Gastroesophageal sphincter (tissue), 4 donors: ENCODE results near the gene RNLS. TPM values are rescaled to one million over a fixed set of nuclear protein-coding genes. Genes with fewer than 3 reads are reported as not detected.
"Not testable (repeated sequence)": the region's sequence is repeated elsewhere in the genome, so short reads cannot be mapped to it uniquely, and the experiment has no call there.

Experiments
- ATAC-seq: fragments of 150-250 bp; one replicate; pipeline ENCODE4 v1.9.1; 2016; ENCODE audit warnings: mild to moderate bottlenecking, moderate library complexity
- H3K27ac ChIP-seq, 4 donors: fragments of 200-600 bp; sonication (generic) in 3 of 4; 1 replicate in 3 of 4; 2 replicates in 1 of 4; pipeline ENCODE4 v1.5.1; 2016 to 2019
- H3K27me3 ChIP-seq: fragments of 200-600 bp; sonication (generic); one replicate; pipeline ENCODE4 v1.5.1; 2019
- H3K36me3 ChIP-seq, 2 donors: fragments of 200-600 bp; sonication (generic); one replicate each; pipeline ENCODE4 v1.5.1; 2019; ENCODE audit warnings: control low read depth in 1 of 2
- H3K4me1 ChIP-seq, 3 donors: fragments of 200-600 bp; sonication (generic); 1 replicate in 2 of 3; 2 replicates in 1 of 3; pipeline ENCODE4 v1.5.1; 2016 to 2019; ENCODE audit warnings: control low read depth in 2 of 3
- H3K4me3 ChIP-seq, 2 donors: fragments of 200-600 bp; sonication (generic); one replicate each; pipeline ENCODE4 v1.5.1; 2019; ENCODE audit warnings: mild to moderate bottlenecking in 1 of 2, moderate library complexity in 1 of 2
- H3K9me3 ChIP-seq, 3 donors: fragments of 200-600 bp; sonication (generic); one replicate each; pipeline ENCODE4 v1.5.1; 2017 to 2019; ENCODE audit warnings: control low read depth in 2 of 3
- EP300 ChIP-seq: sonication (generic); formaldehyde crosslinking; IDR thresholded peaks from one replicate; pipeline ENCODE4 v1.6.1; 2017; ENCODE audit warnings: antibody characterized with exemption, mild to moderate bottlenecking
- POLR2A ChIP-seq, 2 donors: fragments of 450-650 bp; IDR thresholded peaks; one replicate each; pipeline ENCODE4 v1.6.1; 2017; ENCODE audit warnings: antibody characterized with exemption in 2 of 2, mild to moderate bottlenecking in 2 of 2, moderate library complexity in 1 of 2
- POLR2AphosphoS5 ChIP-seq: sonication (generic); formaldehyde crosslinking; IDR thresholded peaks from one replicate; pipeline ENCODE4 v1.6.1; 2017; ENCODE audit warnings: antibody characterized with exemption
- WGBS, 2 donors: methylation state at CpG; one replicate each; pipeline ENCODE4 v1.1.5; 2018; ENCODE audit warnings: low coverage in 1 of 2; 5-methylcytosine and 5-hydroxymethylcytosine counted together
- total RNA-seq, 4 donors: library from RNA; depleted of rRNA; stranded (reverse); fragments of >200 nt; gene quantifications; one replicate each; pipeline ENCODE4 v1.1.0, GENCODE V29; 2016
- TF ChIP-seq, protein P1 (sequence below), 4 experiments: fragments of 200-600 bp in 2 of 4; fragments of 450-650 bp in 2 of 4; sonication (generic) in 1 of 4; IDR thresholded peaks; one replicate each; pipeline ENCODE4 v1.5.1; 2017 to 2019; ENCODE audit warnings: antibody characterized with exemption in 4 of 4, mild to moderate bottlenecking in 2 of 4, moderate library complexity in 2 of 4

RNLS gene
- total RNA-seq, 4 donors from 2014 or later: 9.4 to 25.1 (median 15.3) TPM

DNA sequence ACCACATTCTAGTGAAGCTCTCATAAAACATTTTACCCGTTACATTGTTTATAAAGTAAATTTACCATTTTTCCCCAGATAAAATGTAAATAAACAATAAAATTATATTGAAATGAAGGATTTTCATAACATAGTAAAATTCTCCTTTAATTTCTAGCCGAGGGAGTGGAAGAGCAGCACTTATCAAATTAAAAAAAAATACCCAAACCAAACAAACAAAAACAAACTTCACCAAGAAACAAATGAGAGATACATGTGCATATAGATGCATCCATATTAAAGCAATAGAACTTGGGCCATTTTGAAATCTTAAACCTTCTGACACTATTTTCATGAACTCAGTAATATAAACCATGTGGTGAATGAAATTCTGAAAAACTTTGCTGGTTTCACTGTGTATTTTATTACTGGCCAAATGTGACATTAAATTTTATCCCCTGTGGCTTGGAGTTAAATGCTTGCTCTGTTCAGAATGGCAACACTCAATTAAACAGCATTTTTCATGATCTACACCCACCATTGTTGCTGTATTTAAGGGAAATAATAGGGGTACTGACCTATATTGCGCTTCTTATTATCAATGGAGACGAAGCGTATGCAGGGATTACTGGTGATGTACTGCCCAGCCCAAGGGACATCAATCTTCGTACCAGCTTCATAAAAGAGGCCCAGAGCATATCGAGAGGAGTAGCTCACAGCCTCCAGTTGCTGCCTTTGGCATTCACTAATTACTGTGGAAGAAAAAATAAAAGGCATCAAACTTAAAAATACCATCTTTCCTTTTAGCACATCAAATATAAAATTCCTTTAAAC, 220.9 kb downstream of the RNLS start:
- TF ChIP-seq POLR2A (IDR thresholded peaks at IDR 0.05) (no peak), POLR2AphosphoS5 (no peak), EP300 (no peak)
- TF ChIP-seq, protein P1, sequence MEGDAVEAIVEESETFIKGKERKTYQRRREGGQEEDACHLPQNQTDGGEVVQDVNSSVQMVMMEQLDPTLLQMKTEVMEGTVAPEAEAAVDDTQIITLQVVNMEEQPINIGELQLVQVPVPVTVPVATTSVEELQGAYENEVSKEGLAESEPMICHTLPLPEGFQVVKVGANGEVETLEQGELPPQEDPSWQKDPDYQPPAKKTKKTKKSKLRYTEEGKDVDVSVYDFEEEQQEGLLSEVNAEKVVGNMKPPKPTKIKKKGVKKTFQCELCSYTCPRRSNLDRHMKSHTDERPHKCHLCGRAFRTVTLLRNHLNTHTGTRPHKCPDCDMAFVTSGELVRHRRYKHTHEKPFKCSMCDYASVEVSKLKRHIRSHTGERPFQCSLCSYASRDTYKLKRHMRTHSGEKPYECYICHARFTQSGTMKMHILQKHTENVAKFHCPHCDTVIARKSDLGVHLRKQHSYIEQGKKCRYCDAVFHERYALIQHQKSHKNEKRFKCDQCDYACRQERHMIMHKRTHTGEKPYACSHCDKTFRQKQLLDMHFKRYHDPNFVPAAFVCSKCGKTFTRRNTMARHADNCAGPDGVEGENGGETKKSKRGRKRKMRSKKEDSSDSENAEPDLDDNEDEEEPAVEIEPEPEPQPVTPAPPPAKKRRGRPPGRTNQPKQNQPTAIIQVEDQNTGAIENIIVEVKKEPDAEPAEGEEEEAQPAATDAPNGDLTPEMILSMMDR (IDR thresholded peaks at IDR 0.05): no peak
- Histone ChIP-seq H3K4me3 (no peak overlapping the region), H3K27me3 (no peaks in the 10 kb centered on the region), H3K36me3 (no peaks in the 10 kb centered on the region), H3K27ac (no peak overlapping the region), H3K9me3 (no peaks in the 10 kb centered on the region), H3K4me1 (no peaks in the 10 kb centered on the region)
- ATAC-seq: no peak
- WGBS, 2 donors: 84 to 88% methylated on average over 4 to 6 of the region's 7 CpGs

DNA sequence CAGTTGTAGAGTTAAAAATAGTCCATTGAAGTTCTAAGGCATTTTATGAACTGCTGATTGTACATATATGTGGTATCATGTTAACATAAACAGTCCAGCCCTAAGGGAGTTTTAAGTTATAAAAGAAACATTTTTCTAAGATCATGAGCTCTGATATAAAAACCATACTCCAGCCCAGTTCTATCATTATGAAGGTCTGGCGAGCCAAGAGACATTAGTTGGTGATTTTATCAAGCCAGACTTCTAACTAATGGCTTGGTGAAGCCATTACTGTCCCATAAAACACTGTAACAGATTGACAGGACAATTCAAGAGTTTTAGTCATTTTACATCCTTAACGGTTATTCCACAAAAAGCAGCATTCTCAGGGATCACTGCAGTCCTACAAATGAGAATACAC, 221.6 kb downstream of the RNLS start:
- ATAC-seq: no peak
- Histone ChIP-seq H3K4me1 (no peaks in the 10 kb centered on the region), H3K4me3 (no peak overlapping the region), H3K36me3 (no peaks in the 10 kb centered on the region), H3K27me3 (no peaks in the 10 kb centered on the region), H3K27ac (no peak overlapping the region), H3K9me3 (no peaks in the 10 kb centered on the region)
- TF ChIP-seq, protein P1 (IDR thresholded peaks at IDR 0.05): no peak
- no peak for TF ChIP-seq EP300
- TF ChIP-seq POLR2AphosphoS5: no peak
- no peak for TF ChIP-seq POLR2A (IDR thresholded peaks at IDR 0.05)
- WGBS, 2 donors: 50 to 74% methylated on average over 1 to 2 of the region's 2 CpGs

DNA sequence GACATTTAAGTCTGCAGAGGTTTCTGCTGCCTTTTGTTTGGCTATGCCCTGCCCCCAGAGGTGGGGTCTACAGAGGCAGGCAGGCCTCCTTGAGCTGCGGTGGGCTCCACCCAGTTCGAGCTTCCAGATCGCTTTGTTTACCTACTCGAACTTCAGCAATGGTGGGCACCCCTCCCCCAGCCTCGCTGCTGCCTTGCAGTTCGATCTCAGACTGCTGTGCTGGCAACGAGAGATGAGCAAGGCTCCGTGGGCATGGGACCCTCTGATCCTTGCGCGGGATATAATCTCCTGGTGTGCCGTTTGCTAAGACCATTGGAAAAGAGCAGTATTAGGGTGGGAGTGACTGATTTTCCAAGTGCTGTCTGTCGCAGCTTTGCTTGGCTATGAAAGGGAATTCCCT, 227.4 kb downstream of the RNLS start:
- 87 to 97% methylated on average over 3 of the region's 12 CpGs for WGBS, 2 donors

DNA sequence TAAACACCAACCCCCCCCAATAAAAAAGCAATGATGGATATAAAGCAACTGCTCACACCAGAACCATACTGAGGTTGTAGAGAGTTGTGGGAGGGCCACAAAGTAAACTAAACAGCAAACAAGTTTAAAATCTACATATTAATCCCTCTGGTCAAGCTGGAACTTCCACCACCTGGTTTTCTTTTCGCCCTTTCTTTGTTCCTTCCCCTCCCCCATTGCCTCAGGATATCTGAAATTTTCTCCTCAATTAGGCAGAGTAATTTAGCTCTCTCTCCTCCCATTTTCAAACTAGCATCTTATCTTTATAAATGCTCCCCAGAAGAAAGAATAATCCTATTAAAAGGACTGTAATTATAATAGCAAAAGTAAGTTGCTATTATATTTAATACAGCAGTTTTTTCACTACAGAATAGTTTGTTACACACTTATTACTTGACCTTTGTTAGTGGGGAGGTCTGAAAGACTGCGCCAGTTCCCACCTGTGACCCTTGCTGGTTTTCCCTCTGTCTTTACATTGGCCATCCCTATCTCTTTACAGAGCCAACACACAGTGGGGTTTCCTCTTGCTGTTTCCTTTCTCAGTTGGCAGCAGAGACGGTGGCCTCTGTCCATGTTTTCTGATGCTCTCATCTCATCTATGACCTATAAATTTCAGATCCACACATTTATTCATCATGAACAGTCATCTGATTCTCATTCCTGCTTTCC, 235.4 kb downstream of the RNLS start:
- H3K27ac ChIP-seq: no peak overlapping the region
- H3K4me1 ChIP-seq: peaks cover 0 to 7% (median 0%) of the 10 kb centered on the region in 3 donors
- H3K27me3 ChIP-seq: no peaks in the 10 kb centered on the region
- no peaks in the 10 kb centered on the region for H3K9me3 ChIP-seq
- H3K36me3 ChIP-seq: no peaks in the 10 kb centered on the region
- no peak for TF ChIP-seq POLR2AphosphoS5
- TF ChIP-seq EP300: no peak
- TF ChIP-seq, protein P1 (IDR thresholded peaks at IDR 0.05): no peak
- no peak for TF ChIP-seq POLR2A (IDR thresholded peaks at IDR 0.05)
- no peak overlapping the region for H3K4me3 ChIP-seq
- ATAC-seq: no peak
- 77 to 80% methylated on average over 3 of the region's 3 CpGs for WGBS, 2 donors

More for the DNA sequence above, 227.4 kb downstream of the RNLS start:
- H3K9me3 ChIP-seq, H3K27me3 ChIP-seq, H3K4me3 ChIP-seq, H3K4me1 ChIP-seq, H3K36me3 ChIP-seq, ATAC-seq, H3K27ac ChIP-seq: not testable (repeated sequence)

DNA sequence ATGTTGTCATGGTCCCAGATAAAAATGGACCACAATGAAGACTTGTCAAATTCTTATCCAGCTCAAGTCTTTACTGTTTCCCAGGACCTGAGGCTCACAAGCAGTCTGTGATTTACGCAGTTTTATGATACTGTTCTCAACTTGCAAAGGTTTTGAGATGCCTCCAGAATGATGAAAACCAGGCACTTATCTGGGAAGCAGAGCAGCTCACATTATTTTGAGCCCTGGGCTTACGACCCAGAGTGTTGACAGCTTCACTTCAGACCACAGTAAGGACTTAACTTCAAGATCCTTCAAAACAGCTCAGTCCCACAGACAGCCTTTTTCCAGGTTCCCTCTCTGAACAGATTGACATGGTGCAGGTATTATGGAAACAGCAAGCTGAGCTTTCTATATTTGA, 236.1 kb downstream of the RNLS start:
- Histone ChIP-seq H3K4me3 (no peak overlapping the region), H3K27ac (no peak overlapping the region), H3K36me3 (no peaks in the 10 kb centered on the region), H3K4me1 (peaks cover 0 to 7% (median 0%) of the 10 kb centered on the region in 3 donors), H3K27me3 (no peaks in the 10 kb centered on the region), H3K9me3 (no peaks in the 10 kb centered on the region)
- WGBS, 2 donors: 40 to 71% methylated on average over 1 of the region's 2 CpGs
- TF ChIP-seq POLR2A (IDR thresholded peaks at IDR 0.05): no peak
- no peak for TF ChIP-seq POLR2AphosphoS5
- TF ChIP-seq EP300: no peak
- TF ChIP-seq, protein P1 (IDR thresholded peaks at IDR 0.05): no peak
- no peak for ATAC-seq
